SHP77 (cell line): Measurements from ENCODE around the gene ACOT8.

Experiments used
- DNase-seq, 2 experiments: peaks; one replicate each; lab custom pipeline; 2025; lab: John Stamatoyannopoulos, UW

ACOT8 gene

GRCh38 chr20:45792317-45793118, 64.7 kb downstream of the ACOT8 start:
- no peak for DNase-seq
